ENCODE results near the gene CKAP2L. TPM values are rescaled to one million over a fixed set of nuclear protein-coding genes. Genes with fewer than 3 reads are reported as not detected.

The CKAP2L gene
- total and polyA plus RNA-seq, 9 of the 15 experiments (the other 6 are each of a cell fraction or from before 2014, with no cell fraction given) = 10.4 to 21.9 (median 14.2) TPM

DNA sequence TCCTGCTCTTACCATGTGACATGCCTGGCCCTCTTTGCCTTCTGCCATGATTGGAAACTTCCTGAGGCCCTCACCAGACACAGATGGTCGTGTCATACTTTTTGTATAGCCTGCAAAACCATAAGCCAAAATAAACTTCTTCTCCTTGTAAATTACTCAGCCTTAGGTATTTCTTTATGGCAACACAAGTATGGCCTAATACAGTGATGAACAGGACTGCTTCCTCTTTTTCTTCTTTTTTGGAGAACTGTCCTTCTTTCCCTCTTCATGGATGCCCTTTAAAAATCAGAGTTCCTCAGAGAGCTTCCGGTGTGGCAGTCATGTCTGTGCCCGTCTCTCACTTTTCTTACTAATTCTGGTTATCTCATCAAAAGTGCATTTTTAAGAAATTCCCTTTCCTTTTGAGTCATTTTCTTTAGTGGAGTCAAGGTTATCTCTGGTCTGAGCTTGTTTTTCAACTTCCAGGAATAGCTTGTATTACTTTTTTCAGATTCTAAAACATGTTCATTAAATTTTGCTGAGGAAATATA is 29.1 kb upstream of the CKAP2L start (continued):
- no peak for TF ChIP-seq PPARD (CRISPR knock-in tag; IDR thresholded peaks at IDR 0.05)
- no peak for TF ChIP-seq C11orf30 (IDR thresholded peaks at IDR 0.05; ENCODE audit: low read depth)
- peak; percentile 33 to 54; a peak in 2 of 4 replicates for TF ChIP-seq TRIM24 (IDR thresholded peaks at IDR 0.05)
- no peak for TF ChIP-seq PML (IDR thresholded peaks at IDR 0.05; ENCODE audit: low read length)
- TF ChIP-seq KLF6 (CRISPR knock-in tag; IDR thresholded peaks at IDR 0.05; ENCODE audit: borderline replicate concordance) = 0 out of 2 replicates have a peak, but pooled peaks have one; percentile 23
- 0 out of 2 replicates have a peak, but pooled peaks have one; percentile 68 for TF ChIP-seq HDAC8 (tag; IDR thresholded peaks at IDR 0.05)
- TF ChIP-seq SIX5 (IDR thresholded peaks at IDR 0.05; ENCODE audit: borderline replicate concordance in 1 of 2, insufficient read depth in 1 of 2, low read depth in 1 of 2, low read length in 2 of 2) = no peak
- no peak for TF ChIP-seq IRF2 (CRISPR knock-in tag; IDR thresholded peaks at IDR 0.05)
- no peak for TF ChIP-seq ZNF263 (CRISPR knock-in tag; IDR thresholded peaks at IDR 0.05; ENCODE audit: borderline replicate concordance)
- TF ChIP-seq, protein P1, sequence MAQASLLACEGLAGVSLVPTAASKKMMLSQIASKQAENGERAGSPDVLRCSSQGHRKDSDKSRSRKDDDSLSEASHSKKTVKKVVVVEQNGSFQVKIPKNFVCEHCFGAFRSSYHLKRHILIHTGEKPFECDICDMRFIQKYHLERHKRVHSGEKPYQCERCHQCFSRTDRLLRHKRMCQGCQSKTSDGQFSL (CRISPR knock-in tag; IDR thresholded peaks at IDR 0.05) = no peak
- TF ChIP-seq, protein P1 (tag; IDR thresholded peaks at IDR 0.05) = 0 out of 4 replicates have a peak, but pooled peaks of 1 of the 2 experiments have one; percentile 13
- TF ChIP-seq SMC3 (conservative IDR thresholded peaks at IDR 0.05; ENCODE audit: insufficient read depth, low read depth, low read length) = no peak
- TF ChIP-seq HDAC2 (IDR thresholded peaks at IDR 0.05) = no peak
- TF ChIP-seq DIDO1 (tag; IDR thresholded peaks at IDR 0.05; ENCODE audit: low read depth) = 0 out of 2 replicates have a peak, but pooled peaks have one; percentile 19
- TF ChIP-seq ATF1 (CRISPR knock-in tag; IDR thresholded peaks at IDR 0.05) = no peak
- TF ChIP-seq ATF1 (tag; IDR thresholded peaks at IDR 0.05) = no peak
- TF ChIP-seq HSF4 (CRISPR knock-in tag; IDR thresholded peaks at IDR 0.05; ENCODE audit: borderline replicate concordance) = no peak
- TF ChIP-seq DMBX1 (CRISPR knock-in tag; IDR thresholded peaks at IDR 0.05; ENCODE audit: borderline replicate concordance) = peak; percentile 87
- 0 out of 4 replicates have a peak, but pooled peaks of 1 of the 2 experiments have one; percentile 34 for TF ChIP-seq MAZ (CRISPR knock-in tag; conservative IDR thresholded peaks at IDR 0.05 in 1 of 2, IDR thresholded peaks at IDR 0.05 in 1 of 2)
- no peak for TF ChIP-seq ARID2 (IDR thresholded peaks at IDR 0.05)
- TF ChIP-seq CXXC5 (CRISPR knock-in tag; IDR thresholded peaks at IDR 0.05) = peak; percentile 52
- TF ChIP-seq EGR1 (conservative IDR thresholded peaks at IDR 0.05) = no peak
